ENCODE data around the gene AVPR2.
A peak's percentile ranks its signal among the peaks of the same experiment; 100 is the strongest.

AVPR2 gene

DNA sequence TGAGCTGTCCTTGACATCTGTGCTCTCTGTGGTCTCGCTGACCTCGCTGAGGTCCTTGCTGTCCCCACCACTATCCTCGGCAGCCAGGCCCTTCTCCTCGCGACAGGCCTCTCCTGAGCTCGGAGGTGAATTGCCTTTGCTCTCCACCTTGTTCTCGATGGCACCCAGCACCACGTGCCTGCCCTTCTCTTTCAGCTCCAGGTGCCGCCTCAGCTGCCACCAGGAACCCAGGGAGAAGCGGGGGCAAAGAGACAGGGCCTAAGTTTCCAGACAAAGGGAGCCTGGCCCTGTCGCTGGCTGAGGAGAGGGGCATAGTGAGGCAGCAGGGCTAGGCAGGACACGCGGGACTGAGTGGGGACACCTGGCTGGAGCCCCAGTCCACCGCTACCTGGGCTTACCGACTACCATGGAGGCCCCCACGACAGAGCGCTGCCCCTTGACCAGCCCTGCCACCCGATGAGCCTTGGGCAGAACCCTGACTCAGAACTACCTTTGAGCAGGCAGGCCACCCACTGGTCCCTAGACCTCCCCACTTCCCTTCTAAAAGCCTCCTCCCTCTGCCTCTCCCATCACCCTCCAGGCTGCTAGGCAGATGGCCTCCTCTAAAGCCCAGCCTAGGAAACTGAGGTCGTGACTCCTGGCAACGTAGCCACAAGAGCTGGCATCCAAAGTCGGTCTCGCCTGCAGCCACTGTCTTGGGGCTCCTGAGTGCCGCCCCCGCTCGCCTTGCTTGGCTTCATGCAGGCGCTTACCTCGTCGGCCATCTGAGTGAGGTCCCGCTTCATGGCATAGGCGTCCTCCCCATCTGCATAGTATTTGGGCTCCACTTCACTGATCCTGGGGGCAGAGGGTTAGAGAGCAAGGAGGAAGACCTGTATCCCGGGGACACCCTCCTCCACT lies 25.8 kb downstream of the AVPR2 start:
- DNase-seq (ENCODE audit: low read depth in 1 of 2, low spot score in 1 of 2): no peak

DNA sequence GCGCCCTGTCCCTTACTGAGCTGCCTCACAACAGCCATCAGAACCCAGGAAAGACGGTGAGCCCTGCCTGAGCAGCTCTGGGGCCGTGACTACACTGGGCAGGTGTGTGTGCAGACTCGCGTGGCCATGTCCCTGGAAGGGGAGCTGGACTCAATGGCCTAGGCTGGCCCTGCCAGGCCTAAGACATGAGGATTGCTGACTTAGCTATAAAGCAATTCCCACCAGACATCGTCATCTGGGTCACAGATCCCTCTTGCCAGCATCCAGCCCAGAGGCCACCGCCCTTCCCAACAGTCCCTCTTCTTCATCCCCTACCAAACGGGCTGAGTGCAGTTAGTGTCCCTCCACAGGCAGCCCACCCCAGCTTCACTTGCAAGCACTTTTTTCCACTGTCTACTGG lies 26.7 kb downstream of the AVPR2 start:
- DNase-seq (ENCODE audit: low read depth in 1 of 2, low spot score in 1 of 2): no peak

DNA sequence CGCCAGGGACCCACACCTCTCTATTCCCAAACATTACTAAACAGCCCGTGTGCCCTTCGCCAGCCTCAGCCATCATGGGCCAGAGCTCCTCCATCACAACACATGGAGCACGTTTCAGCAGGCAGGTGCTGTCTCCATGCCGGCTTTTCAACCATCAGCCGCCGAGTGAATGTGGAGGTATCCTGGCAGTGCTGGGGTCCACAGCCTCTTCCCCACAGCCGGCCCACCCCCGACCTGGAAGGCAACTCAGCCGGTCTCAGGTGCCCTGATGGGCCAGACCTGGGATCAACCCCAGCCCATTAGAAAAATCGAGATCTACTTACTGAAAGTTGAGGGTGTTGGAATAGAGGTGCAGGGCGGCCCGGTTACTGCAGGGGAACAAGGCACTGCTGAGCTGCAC lies 27.3 kb downstream of the AVPR2 start:
- DNase-seq (ENCODE audit: low read depth in 1 of 2, low spot score in 1 of 2): no peak

DNA sequence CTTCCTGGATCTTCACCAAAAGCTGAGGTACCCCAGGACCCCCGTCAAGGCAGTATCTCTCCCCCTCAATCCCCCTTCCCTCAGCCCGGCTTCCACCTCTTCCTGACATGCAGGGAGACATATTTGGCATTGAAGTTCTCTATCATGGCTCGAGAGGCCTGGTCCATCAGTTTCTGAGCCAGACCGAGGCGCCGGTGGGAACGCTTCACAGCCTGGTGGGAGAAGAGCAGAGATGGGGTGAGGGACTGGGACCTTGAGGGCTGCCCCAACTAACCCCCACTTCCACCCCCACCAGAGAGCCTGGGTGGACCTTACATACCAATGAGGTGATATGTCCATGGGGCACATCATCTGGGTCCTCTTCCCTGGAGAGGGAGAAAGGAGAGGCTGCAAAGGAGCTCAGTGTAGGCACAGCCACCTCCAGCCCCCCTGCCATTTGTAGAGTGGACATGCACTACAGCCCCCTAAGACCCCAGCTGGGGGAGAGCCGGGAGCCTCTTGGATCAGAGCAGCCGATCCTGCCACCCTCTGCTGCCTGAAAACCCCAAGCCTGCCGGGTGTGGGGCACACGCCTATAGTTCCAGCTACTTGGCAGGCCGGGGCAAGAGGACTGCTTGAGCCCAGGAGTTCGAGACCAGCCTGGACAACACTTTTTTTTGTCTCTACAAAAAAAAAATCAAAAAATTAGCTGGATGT lies 27.9 kb downstream of the AVPR2 start:
- DNase-seq (ENCODE audit: low read depth in 1 of 2, low spot score in 1 of 2): no peak

DNA sequence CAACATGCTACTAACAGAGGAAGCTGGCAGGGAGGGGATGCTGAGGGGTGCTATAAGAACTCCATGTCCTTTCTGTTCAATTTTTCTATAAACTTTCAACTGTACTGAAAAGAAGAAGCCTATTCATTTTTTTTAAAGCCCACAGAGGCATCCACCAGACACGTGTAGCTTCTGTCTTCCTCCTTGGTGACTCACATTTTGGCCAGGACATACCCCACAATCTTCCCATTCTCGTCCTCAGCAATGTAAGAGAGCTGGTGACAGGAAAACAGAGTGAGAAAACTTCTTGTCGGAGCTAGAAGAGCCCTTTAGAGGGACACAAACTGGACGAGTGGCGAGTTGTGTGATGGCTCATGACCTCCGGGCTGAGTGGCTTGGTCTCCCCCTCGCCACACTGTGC lies 29.3 kb downstream of the AVPR2 start:
- DNase-seq (ENCODE audit: low read depth in 1 of 2, low spot score in 1 of 2): no peak

DNA sequence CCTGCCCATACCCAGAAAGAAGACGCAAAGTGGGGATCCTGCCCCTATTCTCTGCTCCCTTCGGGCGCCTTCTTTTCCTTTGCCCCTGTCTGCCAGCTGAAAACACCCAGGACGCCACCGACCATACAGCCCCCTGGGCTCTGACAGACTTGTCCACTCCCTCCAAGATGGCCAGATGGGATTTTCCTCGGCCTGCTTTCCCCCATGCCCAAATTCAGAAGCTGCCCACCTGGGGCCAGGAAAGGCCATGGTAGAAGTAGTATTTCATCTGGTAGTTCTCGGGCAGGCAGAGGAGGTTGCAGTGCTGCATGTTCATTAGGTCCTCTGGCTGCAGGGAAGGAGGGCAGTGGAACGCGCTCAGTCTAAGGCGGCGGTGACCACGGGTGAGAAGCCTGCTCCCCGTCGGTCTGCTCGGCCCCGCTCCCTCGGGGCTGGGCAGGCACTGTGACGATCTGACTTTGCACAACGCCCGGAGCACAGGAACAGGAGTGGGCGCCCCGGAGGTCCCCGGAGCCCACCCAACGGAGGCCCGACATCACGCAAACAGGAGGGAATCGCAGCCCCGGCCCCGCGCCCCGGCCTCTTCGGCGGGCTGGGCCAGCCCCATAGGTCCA lies 29.8 kb downstream of the AVPR2 start:
- no peak for DNase-seq (ENCODE audit: low read depth in 1 of 2, low spot score in 1 of 2)

DNA sequence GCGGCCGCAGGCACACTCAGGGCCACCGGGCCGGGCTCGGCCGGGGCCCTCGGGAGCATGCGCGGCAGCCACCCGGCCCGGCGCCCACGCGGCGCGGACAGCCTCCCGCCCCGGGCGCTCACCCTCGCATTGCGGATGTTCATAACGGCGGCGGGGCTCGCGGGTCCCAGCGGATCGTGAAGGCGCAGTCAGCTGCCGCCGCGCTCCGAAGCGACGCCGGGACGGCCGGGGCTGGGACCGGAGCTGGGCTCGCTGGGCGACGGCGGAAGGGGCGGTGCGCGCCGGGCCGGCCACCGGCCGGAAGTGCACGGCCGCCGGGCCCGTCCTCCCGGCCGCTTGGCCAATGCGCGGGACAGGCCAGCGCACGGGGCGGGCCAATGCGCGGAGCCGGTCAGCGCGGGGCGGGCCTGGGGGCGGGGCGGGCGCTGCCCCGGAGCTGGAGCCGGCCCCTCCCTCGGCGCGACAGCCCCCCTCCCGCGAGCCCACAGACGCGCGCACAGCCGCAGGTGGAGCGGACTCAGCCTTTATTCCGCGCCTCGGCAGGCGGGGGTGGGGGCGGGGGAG lies 30.4 kb downstream of the AVPR2 start, which contains the start of gene NAA10:
TSS of gene NAA10 (minus strand) at position 276 of the 564 bp plus-strand sequence. CDS start at position 143, 133 bp downstream.
- DNase-seq (ENCODE audit: low read depth in 1 of 2, low spot score in 1 of 2): peak in 1 of 2 donors; percentile 52

DNA sequence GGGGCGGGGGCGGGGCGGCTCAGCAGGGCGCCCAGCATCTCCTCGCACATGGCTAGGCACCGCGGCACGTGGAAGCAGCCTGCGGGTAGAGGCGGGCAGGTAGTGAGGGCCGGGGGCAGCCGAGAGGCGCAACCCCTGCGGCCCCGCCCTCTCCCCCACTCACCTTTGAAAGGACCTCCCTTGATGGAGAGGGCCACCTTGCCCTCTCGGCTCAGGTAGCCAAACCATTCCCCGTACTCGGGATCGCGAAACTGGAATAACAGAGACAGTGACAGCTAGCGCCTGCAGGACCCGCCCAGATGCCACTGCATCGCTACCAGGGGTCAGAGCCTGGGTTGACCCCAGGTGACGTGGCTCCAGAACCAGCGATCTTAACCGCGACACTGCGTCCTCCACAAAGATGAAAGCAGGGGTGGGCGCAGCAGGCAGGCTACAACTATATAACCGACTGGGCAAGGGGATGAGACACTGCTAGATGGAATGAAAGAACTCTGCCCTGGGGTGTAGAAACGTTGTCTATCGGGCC lies 30.9 kb downstream of the AVPR2 start:
- no peak for DNase-seq (ENCODE audit: low read depth in 1 of 2, low spot score in 1 of 2)

DNA sequence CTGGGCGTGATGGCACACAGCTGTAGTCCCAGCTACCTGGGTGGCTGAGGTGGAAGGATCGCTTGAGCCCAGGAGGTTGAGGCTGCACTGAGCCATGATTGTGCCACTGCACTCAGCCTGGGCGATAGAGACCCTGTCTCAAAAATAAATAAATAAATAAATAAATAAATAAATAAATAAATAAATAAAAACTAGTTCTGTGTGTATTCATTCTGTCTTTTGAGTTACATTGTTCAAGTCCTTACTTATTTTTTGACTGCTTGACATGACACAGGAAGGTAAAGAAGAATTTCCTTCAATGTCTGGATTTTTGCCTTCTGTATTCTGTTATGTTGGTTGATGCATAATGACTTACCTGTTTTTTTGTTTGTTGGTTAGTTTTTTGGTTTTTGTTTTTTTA lies 32.6 kb downstream of the AVPR2 start:
- no peak for DNase-seq (ENCODE audit: low read depth in 1 of 2, low spot score in 1 of 2)

DNA sequence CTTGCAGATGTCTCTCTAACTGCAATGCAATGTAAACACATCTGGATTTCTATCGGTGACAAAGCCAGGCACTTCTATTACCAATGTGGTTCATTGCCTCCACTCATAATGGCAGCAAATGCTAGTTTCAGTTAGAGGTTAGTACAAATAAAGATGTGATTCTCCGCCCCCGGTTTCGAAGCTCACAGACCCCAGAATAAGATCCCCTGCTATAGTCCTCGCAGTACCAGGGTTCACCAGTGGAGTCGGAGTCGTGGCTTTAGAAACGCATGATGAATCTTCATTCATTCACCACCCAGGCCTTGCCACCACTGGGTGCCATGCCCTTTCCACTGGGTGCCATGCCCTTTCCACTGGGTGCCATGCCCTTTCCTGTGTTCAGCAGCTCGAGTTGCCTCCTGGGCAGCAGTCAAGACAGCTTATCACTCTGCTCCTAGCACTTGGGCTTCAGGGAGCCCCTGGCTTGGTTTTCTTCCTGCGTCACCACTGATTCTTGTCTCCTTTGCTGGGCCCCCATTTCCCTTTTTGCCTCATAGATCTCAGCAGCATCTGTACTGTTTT lies 33.8 kb downstream of the AVPR2 start:
- DNase-seq (ENCODE audit: low read depth in 1 of 2, low spot score in 1 of 2): no peak

DNA sequence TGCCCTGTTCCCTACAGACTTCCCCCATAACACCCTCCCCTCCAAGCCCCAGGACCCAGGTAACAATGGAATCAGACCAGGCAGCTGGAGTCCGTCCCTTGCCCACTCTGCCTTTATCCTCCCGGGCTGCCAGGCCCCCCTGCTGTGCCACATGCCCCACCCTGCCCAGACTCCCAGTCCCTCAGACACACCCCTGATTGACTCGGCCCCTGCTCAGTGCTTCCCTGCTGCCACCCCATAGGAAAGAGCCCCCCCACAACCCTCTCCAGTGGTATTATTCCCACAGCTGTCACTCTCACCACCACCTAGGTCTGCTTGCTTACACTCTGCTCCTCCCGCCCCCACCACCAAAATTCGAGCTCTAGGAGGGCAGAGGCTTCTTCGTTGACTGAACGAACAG lies 35.1 kb downstream of the AVPR2 start:
- DNase-seq (ENCODE audit: low read depth in 1 of 2, low spot score in 1 of 2): no peak

DNA sequence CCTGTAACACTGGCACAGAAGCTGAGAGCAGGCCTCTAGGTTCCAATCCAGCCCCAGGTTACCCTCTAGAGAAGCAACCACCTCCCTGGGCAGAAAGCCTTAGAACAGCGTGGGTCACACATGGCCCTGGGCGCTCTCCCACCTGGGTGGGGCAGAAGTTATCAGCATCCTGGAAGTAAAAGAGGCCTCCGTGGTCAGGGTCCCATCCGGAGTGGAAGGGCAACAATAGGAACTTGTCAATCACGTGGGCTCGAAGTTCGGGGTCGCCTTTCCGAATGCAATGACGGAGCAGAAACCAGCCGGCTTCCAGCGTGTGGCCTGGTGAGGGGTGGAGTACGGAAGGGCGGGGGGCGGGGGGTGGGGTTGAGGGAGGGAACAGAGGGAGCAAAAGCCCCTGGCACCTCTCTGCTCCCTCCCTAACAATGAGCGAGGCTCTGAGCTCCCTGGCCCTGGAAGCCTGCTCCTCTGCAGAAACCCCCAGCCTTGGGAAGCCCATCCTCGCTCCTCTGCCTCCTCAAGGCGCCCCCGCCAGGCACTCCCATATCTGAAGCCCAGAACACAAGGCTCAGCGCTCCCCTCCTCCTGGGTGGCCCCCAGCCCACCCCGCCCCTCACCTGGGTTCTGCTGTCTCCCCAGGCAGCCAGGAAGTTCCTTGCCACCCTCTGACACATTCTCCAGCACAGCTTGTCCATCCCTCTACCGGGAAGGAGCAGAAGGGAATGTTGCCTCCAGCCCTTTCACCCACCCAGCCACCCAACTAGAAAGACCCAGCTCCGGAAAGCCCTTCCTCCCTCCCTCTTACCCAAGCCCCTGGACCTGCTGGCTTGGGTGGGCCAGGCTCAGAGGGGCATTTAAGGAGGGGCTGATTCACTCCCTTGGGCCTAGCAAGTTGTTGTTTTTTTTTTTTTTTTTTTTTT lies 37.1 kb downstream of the AVPR2 start:
- no peak for DNase-seq (ENCODE audit: low read depth in 1 of 2, low spot score in 1 of 2)

DNA sequence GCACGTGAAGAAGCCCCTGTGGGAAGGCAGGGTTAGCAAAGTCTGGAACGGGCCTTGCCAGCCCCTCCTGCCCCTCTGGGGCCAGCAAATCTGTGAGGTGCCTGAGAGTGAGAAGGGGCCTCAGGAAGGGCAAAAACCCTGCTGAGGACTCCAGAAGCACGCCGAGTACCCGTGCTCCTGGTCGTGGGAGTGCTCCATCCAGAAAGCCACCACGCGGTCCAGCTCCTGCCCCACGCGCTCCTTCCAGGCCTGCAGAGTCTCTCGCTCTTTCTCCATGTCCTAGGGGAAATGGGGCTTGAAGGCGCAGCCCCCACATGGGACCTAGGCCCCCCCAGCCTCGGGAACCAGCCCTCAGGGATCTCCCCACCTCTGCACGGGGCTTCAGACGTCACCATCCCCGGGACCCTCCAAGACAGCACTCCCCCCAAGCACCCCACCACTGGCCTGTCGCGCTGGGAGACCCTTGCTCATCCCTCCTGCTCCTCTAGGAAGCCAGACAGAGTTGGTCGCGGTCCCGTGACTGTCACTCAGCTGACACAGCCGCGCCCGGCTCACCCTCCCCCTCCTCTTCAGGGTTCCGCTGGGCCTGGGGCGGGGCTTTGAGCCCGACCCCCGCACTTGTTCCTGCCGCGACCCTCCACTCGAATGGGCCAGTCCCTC lies 39.8 kb downstream of the AVPR2 start, which contains the start of gene RENBP:
TSS of gene RENBP (minus strand) at position 504 of the 660 bp plus-strand sequence. CDS start at position 471, 33 bp downstream.
- no peak for DNase-seq (ENCODE audit: low read depth in 1 of 2, low spot score in 1 of 2)

DNA sequence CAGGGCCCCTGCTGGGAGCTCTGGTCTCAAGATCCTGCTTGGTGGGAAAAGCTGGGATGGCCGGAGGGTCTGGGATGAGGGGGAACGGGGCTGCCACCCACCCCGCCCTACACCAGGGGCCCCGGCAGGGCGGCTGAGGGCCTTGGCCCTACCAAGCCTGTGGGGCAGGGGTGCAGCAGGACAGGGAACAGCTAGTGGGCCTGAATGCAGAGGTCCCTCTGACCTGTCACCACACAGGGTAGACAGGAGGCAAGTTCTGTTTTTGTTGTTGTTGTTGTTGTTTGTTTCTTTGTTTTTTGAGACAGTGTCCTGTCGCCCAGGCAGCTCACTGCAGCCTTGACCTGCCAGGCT lies 40.3 kb downstream of the AVPR2 start:
- DNase-seq (ENCODE audit: low read depth in 1 of 2, low spot score in 1 of 2): no peak

DNA sequence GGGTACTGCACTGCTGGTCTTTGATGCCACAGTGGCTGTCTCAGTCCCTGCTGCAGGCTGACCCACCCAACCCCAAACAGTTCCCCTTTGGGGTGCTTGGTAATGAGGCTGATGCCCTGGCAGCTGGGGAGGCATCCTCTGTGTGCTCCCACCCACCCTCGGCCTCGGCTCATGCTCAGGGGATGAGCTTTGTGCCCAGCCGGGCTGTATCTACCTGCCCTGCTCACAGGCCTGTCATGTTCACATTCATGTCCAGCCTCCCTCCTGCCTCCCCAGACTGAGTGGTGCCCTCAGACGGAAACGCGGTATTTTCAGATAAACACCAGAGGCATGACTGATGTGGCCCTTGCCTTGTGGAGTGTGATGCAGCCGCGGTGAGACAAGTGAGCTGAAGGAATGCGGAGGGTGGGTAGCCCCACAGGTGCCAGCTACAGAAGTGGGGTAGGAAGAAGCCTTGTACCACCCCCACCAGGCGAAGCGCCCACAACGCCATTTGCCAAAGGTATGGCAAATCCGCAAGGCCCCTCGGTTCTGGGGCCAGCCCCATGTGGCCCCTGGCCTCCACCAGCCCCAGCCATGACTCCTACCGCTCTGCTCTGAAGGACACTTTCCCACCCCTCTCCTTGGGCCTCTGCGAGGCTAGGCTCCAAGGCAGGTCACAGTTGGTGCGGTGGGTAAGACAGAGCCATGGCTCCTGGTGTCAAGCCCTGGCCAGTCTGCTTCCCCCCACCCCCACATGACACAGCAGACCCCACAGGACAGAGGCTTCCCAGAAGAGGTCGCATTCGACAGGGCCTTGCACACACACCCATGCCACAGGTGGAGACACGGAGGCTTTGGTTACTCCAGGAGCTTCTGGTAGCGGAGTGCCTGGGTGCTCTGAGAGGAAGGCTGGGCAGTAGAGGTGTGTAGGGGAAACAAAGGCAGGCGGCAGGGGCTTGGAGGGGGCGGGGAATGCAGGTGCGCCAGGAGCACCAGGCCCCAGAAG lies 41.8 kb downstream of the AVPR2 start:
- no peak for DNase-seq (ENCODE audit: low read depth in 1 of 2, low spot score in 1 of 2)

DNA sequence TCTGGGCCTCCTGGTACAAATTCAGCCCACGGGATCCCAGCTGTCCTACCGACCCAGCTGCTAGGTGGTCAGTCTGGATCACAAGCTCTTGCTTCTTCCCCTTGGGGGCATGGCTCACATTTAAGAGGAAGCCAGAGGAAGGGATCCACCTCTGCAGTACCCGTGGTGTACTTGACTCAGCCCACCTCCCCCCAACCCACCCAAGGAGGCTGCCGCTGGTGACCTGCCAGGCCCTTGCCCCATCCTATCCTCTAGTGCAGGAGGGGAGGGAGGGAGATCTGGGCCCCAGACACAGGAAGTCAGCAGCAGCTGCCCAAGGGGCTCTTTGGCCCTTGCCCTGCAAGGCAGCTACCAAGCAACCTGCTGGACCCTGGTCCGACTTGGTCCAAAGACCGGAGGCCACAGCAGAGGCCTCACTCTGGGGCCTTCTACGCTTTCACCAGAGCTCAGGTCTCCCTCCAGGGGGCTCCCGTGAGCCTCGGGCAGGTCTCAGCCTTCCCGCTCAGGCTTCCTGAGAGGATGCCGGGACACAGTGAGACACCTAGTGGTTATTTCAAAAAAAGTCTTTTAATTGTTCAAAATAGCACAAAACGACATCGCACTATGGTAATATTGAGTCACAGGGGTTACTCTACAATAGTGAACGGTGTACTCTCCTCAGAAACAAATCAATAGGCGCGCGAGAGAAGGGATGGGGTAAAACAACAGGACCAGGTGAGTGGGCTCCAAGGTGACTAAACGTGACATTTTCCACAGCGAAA lies 42.7 kb downstream of the AVPR2 start:
- DNase-seq (ENCODE audit: low read depth in 1 of 2, low spot score in 1 of 2): peak; percentile 42 to 62

DNA sequence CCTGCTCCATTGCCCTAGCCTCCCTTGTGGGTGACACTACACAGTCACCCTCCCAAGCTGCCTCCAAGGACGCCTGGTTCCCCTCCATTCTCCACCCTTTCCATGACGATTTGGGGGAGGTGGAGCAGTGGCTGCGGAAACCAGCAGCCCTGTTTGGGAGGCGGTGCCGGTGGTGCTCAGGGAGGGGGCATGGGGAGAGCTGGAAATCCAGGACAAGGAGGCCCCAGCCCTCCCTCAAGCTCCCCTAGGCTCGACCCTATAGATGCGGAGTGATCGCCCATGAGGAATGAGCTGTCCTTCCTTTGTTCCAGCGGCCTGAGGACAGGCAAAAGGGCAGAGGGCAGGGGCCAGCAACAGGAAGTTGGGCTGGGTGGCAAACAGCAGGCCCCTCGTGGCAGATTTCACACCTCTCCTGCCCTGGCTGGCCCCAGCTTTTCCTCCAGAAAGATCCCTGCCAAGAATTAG lies 43.6 kb downstream of the AVPR2 start:
- DNase-seq (ENCODE audit: low read depth in 1 of 2, low spot score in 1 of 2): no peak
